Measurements from ENCODE around the gene FAM13A.
A peak's percentile ranks its signal among the peaks of the same experiment; 100 is the strongest.

FAM13A gene

GRCh38 chr4:88745175-88745574 is 311.8 kb downstream of the FAM13A start:
- DNase-seq (ENCODE audit: low read depth) = no peak

GRCh38 chr4:88744609-88745008 is 312.4 kb downstream of the FAM13A start:
- no peak for DNase-seq (ENCODE audit: low read depth)

- peak; percentile 91 for DNase-seq (ENCODE audit: low read depth)
Observed at GRCh38 chr4:88743696-88744095, 313.3 kb downstream of the FAM13A start.

GRCh38 chr4:88742561-88742960 is 314.4 kb downstream of the FAM13A start:
- peak; percentile 61 for DNase-seq (ENCODE audit: low read depth)

DNA sequence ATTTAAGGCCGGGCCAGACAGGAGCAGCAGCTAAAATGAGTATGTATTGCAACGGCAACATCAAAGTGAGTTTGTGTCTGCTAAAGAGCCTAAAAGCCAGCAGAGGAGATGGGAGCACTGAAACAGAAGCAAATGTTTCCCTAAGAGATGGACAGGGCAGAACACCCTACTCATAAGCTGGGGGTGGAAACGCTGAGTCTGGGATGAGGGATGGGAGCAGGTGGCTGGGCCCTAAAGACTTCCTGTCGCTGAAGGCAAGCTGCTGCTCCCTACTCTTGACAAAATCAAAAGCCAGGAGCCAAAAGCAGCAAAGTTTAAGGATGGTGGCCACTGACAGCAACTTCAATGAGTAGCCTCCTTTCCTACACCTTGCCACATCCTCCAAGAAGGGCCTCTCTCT is 318.8 kb downstream of the FAM13A start:
- no peak for DNase-seq (ENCODE audit: low read depth)

- DNase-seq (ENCODE audit: low read depth) = no peak
Observed at GRCh38 chr4:88737307-88737941, 319.6 kb downstream of the FAM13A start.

DNA sequence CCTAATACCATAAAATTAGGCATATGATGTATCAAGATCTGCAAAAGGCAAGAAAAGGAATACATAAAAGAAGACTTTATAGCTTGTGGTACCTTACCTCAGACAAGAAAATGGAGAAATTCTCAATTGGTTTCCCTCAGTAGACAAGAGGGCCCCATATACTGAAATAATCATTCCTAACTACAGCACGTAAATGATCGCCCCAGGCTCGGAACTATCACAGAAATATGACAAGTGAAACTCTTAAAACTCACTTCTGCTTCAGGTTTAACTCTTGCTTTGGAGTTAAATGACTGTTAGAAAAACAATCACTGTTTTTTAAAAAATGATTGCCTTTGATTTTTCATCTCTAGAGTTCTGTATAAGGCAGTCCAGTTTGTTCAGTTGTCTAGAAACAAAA is 320.7 kb downstream of the FAM13A start:
- no peak for DNase-seq (ENCODE audit: low read depth)

- DNase-seq (ENCODE audit: low read depth) = peak; percentile 20
Observed at GRCh38 chr4:88735564-88735963, 321.4 kb downstream of the FAM13A start.

DNA sequence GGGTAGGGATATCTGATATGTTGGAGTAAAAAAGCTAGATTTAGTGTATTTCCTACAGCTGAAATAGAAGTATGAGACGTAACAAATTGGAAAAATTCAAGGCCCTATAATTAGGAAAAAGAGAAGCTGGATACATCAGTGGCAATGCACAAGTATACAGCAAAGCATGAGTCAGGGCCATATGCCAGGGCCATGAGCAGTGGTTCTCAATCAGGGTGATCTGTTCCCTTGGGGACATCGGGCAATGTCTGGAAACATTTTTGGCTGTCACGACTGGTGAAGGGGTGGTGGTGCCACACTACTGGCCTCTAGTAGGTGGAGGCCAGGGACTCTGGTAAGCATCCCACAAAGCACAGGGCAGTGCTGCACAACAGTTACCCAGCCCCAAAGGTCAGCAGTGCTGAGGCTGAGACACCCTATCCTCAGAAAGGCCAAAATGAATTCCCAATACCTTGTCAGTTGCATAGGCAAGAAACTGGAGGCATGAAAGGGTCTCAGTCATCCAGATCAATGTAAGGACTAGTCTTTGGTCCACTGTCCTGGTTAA is 322.5 kb downstream of the FAM13A start:
- no peak for DNase-seq (ENCODE audit: low read depth)

DNA sequence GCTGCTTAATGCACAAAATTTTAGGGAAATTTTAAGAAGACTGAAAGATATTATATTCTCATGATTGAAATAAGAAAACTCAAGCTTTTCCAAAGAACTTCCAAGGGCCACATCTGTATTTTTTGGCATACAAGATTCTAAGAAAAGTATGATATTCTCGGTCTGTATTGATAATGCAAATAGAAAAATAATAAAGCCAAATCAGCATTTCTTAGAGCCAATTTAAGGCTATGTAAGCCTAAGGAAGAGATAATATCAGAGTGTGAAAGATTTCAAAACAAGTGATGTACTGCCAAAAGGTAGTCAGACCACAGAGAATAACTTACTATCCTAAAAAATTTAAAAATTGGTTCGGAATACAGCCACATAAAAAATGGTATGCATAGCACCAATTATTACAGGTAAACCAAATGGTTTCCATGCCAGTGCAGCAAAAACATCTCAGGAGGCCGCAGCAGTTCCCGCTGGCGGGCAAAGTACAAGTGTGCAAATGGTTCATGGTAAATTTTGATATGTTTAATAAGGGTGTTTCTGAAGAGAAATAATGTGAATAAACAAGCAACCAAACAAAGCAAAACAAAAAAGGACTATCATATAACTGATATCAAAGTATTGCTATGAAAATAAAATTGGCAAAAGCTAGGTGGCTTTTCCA is 324.1 kb downstream of the FAM13A start:
- no peak for DNase-seq (ENCODE audit: low read depth)

DNA sequence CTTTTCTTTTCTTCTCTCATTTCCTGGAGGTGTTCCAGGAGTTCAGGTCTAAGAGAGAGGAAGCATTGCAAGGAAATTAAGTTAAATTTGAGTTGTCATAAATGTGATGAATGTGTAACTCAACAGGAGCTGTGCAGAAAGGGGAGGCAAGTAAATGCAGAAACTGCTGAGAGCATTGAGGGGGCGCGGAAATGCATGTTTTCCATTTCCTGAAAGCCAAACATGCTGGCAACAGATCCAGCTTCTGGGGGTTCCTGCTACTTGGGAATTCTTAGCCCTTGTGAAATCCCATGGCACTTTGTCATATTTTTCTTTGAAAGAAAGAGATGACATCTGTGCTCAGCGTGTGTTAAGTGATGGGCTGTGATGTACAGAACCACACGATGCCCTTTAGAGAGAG is 325.6 kb downstream of the FAM13A start:
- peak; percentile 13 for DNase-seq (ENCODE audit: low read depth)

DNA sequence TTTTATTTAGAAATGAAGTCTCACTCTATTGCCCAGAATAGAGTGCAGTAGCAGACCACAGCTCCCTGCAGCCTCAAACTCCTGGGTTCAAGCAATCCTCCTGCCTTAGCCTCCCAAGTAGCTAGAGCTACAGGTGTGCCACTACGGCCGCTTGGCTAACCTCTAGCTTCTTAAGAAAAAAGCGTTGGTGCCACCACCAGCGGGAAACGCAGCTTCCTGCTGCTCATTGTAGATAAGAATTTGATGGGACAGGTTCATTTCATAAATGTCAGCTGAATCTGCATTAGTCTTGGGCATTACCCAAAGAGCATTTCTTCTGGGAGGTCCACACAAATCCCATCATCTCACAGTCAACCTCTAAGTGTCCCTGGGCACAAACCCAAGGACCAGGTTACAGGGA is 326.2 kb downstream of the FAM13A start:
- DNase-seq (ENCODE audit: low read depth) = no peak

- DNase-seq (ENCODE audit: low read depth) = no peak
Observed at GRCh38 chr4:88729146-88729760, 327.7 kb downstream of the FAM13A start.

DNA sequence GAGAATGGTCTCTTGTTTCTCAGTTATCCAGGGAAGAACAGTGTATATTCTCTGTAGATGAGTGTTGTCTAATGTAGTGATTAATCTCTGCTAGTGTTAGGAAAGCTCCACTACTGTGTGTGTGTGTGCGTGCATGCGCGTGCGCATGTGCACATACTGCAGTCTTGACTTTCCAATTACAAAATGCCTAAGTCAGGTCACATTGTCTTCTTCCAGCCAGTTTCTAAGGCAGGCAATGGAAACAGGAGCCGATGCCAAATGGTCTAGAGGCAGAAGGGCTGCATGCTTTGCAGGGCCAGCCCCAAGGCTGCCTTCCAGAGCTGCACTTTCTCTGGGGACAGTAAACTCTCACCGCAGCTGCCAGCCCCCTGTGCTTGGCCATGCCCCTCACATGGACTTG is 328.8 kb downstream of the FAM13A start:
- DNase-seq (ENCODE audit: low read depth) = no peak

DNA sequence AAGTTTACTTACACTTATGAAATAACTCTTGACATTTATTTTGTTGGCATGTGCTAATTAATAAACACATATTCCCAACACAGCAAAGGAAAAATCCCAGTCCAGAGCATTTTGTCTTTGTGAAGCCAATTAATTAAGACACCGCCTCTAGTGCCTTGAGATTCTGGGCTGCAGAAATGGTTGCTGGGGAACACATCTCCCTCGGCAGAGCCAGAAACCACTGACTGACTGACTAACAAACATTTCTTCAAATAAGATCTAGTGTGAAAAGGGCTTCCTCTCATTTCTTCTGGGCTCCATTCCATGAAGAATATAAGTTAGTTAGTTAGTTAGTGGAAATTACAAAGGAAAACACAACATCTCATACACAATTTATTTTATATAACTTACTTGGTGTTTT is 331.0 kb downstream of the FAM13A start:
- DNase-seq (ENCODE audit: low read depth) = no peak

GRCh38 chr4:88725143-88725542 is 331.8 kb downstream of the FAM13A start:
- DNase-seq (ENCODE audit: low read depth) = no peak

DNA sequence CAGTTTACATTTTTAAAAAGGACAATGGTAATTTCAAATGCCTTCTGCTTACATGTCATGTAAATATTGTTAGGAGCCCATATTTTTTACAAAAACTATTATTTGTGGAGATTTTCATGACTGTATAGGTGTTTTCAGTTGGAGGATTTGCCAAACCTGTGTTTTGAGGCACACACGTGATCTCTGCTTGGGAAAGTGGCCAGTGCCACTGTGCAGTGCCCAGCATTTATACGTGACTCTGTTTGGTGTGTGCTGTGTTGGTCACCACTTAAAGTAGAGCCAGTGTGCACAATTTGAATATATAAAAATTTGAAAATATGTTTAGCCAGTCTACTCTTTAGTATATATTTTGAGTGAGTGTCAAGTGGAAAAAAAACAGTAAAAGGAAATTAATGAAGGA is 332.6 kb downstream of the FAM13A start:
- DNase-seq (ENCODE audit: low read depth) = no peak

GRCh38 chr4:88722828-88723227 is 334.2 kb downstream of the FAM13A start:
- DNase-seq (ENCODE audit: low read depth) = no peak

DNA sequence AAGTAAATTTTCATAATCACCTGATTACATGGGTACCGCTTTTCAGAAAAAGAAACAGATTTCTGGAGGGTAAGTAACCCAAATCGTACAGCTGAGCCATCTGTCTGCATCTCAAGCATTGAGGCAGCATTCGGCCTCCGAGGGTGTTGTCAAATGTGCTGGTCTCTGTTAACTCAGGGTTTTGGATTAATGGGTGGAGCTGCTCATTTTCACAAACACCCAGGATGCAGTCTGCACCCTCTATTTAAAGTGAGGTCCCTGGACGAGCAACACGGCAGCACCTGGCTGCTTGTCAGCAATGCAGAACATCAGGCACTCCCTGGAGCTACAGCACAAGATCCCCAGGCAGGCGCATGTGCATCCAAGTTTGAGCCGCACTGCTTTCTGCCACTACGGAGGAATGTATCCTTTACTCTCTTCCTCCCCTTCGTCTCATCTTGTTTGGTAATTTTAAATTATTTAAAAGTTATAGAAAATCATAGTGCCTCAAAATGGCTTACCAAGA is 334.7 kb downstream of the FAM13A start:
- DNase-seq (ENCODE audit: low read depth) = no peak

DNA sequence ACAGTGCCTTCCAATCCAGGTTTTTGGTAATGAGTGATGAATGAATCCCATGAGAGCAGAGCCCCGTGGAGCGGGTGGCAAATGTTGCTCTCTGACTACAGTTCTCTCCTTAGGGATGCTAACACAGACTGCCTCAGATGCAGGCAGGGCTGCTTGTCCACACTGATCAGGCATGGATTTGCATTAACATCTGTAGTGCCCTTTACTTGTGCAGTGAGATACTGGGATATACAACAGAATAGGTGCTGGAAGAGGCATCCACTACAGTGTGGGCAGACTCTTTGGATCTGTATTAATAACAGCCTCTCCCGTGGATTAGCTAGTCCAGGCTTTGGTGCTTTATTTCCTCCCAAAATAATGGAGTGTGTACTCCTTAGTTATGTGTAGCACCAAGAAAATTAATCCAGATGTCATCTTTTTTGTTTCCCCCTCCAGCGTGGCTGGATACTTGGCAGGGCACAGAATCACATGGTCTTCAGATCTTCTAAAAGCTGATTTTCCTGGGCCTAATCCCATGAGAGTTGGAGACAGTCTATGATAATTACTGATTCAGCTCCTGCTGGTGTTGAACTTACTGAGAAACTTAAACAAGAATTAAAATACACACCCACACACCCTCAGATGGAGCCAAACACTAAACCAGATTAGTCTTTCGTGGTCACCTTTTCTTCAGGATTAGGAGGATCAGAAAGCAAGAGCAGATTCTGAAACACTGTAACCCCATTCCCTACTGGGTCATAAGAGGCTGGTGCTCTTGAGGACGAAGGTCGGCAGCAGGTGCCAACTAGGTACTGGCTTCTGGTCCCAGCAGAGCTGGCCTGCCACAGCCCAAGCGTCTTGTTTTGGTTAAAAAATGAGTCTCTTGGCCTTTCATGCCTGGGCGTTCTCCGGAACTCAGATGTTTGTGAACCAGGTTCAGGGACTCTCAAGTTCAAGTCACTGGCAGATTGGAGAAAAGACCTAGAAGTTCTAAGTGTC is 336.2 kb downstream of the FAM13A start:
- no peak for DNase-seq (ENCODE audit: low read depth)

DNA sequence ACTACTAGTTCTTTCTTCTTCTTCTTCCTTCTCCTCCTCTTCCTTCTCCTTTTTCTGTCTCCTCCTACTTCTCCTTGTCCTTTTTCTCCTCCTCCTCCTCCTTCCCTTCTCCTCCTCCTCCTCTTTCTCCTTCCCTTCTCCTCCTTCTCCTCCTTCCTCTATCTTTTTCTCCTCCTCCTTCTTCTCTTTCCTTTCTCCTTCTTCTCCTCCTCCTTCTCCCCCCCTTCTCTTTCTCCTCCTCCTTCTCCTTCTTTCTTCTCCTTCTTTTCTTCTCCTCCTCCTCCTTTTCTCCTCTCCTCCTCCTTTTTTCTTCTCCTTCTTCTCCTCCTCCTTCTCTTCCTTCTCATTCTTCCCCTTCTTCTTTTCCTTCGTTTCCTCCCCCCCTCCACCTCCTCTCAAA is 337.6 kb downstream of the FAM13A start:
- no peak for DNase-seq (ENCODE audit: low read depth)

DNA sequence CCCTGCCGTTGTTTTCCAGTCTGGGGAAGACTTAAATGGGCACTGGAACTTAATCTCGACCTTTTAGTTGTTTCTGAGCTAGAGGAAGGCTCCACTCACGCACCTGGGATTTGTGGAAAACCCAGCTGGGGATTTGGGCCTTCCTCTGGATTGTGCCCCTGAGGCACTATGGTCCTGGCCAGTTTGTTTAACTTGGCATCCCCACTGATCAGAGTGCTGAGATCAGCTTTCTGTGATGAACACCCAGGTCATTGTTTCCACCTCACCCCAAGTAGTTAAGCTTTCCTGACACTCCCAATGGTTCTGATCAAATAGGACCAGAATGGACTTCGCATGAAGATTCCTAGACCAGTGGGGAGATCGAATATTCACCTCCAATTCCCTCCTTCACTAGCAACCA is 338.9 kb downstream of the FAM13A start:
- no peak for DNase-seq (ENCODE audit: low read depth)
